ENCODE measurements around the gene STX2. TPM values are rescaled to one million over a fixed set of nuclear protein-coding genes. Genes with fewer than 3 reads are reported as not detected.

The STX2 gene
- total and polyA plus RNA-seq, 2 experiments from 2014 or later: 16.4 to 35.4 TPM

- Mint-ChIP-seq H3K4me3 (no peak overlapping the region), H3K9me3 (no peaks in the 10 kb centered on the region; the same call in 2 of the 3 replicates), H3K36me3 (ENCODE audit: low read depth) (peaks cover 8% of the 10 kb centered on the region; the same call in 1 of the 3 replicates), H3K27me3 (ENCODE audit: insufficient read depth, low read depth, poor library complexity) (peaks cover 13% of the 10 kb centered on the region), H3K4me1 (peaks cover 37% of the 10 kb centered on the region), H3K27ac (no peak overlapping the region)
- Histone ChIP-seq H2AFZ (no peak overlapping the region), H3K79me2 (replicated peaks; ENCODE audit: insufficient read depth) (no peaks in the 10 kb centered on the region), H3K36me3 (ENCODE audit: insufficient read depth) (no peaks in the 10 kb centered on the region), H3K27me3 (ENCODE audit: insufficient read depth) (no peaks in the 10 kb centered on the region), H4K20me1 (replicated peaks; ENCODE audit: insufficient read depth) (no peaks in the 10 kb centered on the region), H3K4me2 (no peak overlapping the region), H3K4me3 (no peak overlapping the region), H3K27ac (ENCODE audit: low read depth) (no peak overlapping the region), H3F3A (replicated peaks; ENCODE audit: low read depth) (no peaks in the 10 kb centered on the region), H3K9me2 (ENCODE audit: insufficient read depth) (no peaks in the 10 kb centered on the region), H3K4me1 (ENCODE audit: insufficient read depth) (peaks cover 46% of the 10 kb centered on the region)
- ATAC-seq (no peak), DNase-seq (ENCODE audit: low spot score) (no peak)
- TF ChIP-seq STAT1 (IDR thresholded peaks at IDR 0.05; ENCODE audit: unreplicated experiment) (no peak), NANOG (IDR thresholded peaks at IDR 0.05; ENCODE audit: borderline replicate concordance) (no peak), CREB1 (CRISPR knock-in tag; IDR thresholded peaks at IDR 0.05; ENCODE audit: low read depth) (no peak), POLR2AphosphoS5 (IDR thresholded peaks at IDR 0.05; ENCODE audit: low read depth) (no peak), REST (IDR thresholded peaks at IDR 0.05; ENCODE audit: unreplicated experiment) (no peak), ETS1 (IDR thresholded peaks at IDR 0.05) (no peak), ZNF462 (CRISPR knock-in tag; IDR thresholded peaks at IDR 0.05) (no peak), CTCF (conservative IDR thresholded peaks at IDR 0.05; ENCODE audit: low read depth in 2 of 2) (no peak), EZH2phosphoT487 (IDR thresholded peaks at IDR 0.05; ENCODE audit: unreplicated experiment) (no peak), JUNB (IDR thresholded peaks at IDR 0.05; ENCODE audit: unreplicated experiment) (no peak), ZNF114 (CRISPR knock-in tag; IDR thresholded peaks at IDR 0.05) (no peak), EZH2 (IDR thresholded peaks at IDR 0.05; ENCODE audit: low read depth, unreplicated experiment) (no peak)
These were observed 47.4 kb downstream of the STX2 start for GRCh38 chr12:130791629-130792028.

Measured in GM23338 (cell line).